K562 (cell line): ENCODE measurements around the gene NPR1.

Experiments
- CSDE1 ChIP-seq, 2 experiments: fragments of 450-650 bp; IDR thresholded peaks; 2 replicates each; pipeline ENCODE4 v1.6.1; 2016; ENCODE audit warnings: mild to moderate bottlenecking in 1 of 2
- MAX ChIP-seq: sonication (generic); formaldehyde crosslinking; IDR thresholded peaks from 2 replicates; pipeline ENCODE4 v1.9.0; 2022; ENCODE audit warnings: mild to moderate bottlenecking, missing genetic modification reagents
- MCM3 ChIP-seq: fragments of 450-650 bp; IDR thresholded peaks from 2 replicates; pipeline ENCODE4 v1.6.1; 2016
- MTA2 ChIP-seq: fragments of 450-650 bp; IDR thresholded peaks from 2 replicates; pipeline ENCODE4 v1.6.1; 2016; ENCODE audit warnings: low read depth
- NFYB ChIP-seq: IDR thresholded peaks from 2 replicates; pipeline ENCODE4 v1.6.1; 2011; ENCODE audit warnings: mild to moderate bottlenecking, moderate library complexity; ENCODE audit not compliant: insufficient read length; ENCODE audit errors: extremely low read depth
- POLR2AphosphoS5 ChIP-seq: IDR thresholded peaks from 2 replicates; pipeline ENCODE4 v1.6.1; 2011; ENCODE audit warnings: mild to moderate bottlenecking, low read depth, low read length, moderate library complexity; ENCODE audit not compliant: control insufficient read depth, insufficient read depth
- TAF9B ChIP-seq: fragments of 450-650 bp; IDR thresholded peaks from 2 replicates; pipeline ENCODE4 v1.6.1; 2018; ENCODE audit warnings: mild to moderate bottlenecking; ENCODE audit not compliant: partially characterized antibody
- USF2 ChIP-seq: sonication (generic); formaldehyde crosslinking; IDR thresholded peaks from 2 replicates; pipeline ENCODE4 v1.5.0; 2020; ENCODE audit warnings: missing genetic modification reagents
- ZBTB34 ChIP-seq: fragments of 250-450 bp; sonication (Bioruptor Pico); IDR thresholded peaks from 2 replicates; pipeline ENCODE4 v1.8.0; 2021; ENCODE audit warnings: mild to moderate bottlenecking, moderate library complexity
- ZNF274 ChIP-seq: IDR thresholded peaks from 2 replicates; pipeline ENCODE4 v1.6.1; 2011; ENCODE audit warnings: low read depth, mild to moderate bottlenecking, low read length, moderate library complexity, borderline replicate concordance
- ZNF644 ChIP-seq: fragments of 200-800 bp; sonication (Bioruptor generic); IDR thresholded peaks from 2 replicates; pipeline ENCODE4 v1.6.1; 2016; ENCODE audit warnings: low read depth, missing genetic modification characterization, missing compliant biosample characterization
- ZNF699 ChIP-seq: fragments of 250-450 bp; sonication (Bioruptor Pico); IDR thresholded peaks from 2 replicates; pipeline ENCODE4 v1.8.0; 2021; ENCODE audit warnings: mild to moderate bottlenecking, moderate library complexity; ENCODE audit not compliant: insufficient replicate concordance
- ZSCAN29 ChIP-seq: fragments of 450-650 bp; IDR thresholded peaks from 2 replicates; pipeline ENCODE4 v1.6.1; 2017

- no peak for TF ChIP-seq NFYB
- no peak for TF ChIP-seq ZBTB34 (CRISPR knock-in tag)
- no peak for TF ChIP-seq ZNF274
- no peak for TF ChIP-seq CSDE1 (IDR thresholded peaks at IDR 0.05)
- no peak for TF ChIP-seq ZSCAN29
- TF ChIP-seq MAX (CRISPR knock-in tag), result no peak
- no peak for TF ChIP-seq MCM3
- TF ChIP-seq USF2 (CRISPR knock-in tag), result no peak
- no peak for TF ChIP-seq TAF9B
- TF ChIP-seq ZNF644, result no peak
- no peak for TF ChIP-seq POLR2AphosphoS5
- TF ChIP-seq ZNF699 (CRISPR knock-in tag), result no peak
- TF ChIP-seq MTA2, result no peak
Observed at GRCh38 chr1:153651771-153652170, 26.7 kb upstream of the NPR1 start.
